Measurements from ENCODE around the gene ACVRL1. TPM values are rescaled to one million over a fixed set of nuclear protein-coding genes. Genes with fewer than 3 reads are reported as not detected.
A peak's percentile ranks its signal among the peaks of the same experiment; 100 is the strongest.

Gene ACVRL1
- total RNA-seq, 2 donors from 2014 or later, result not detected

- peaks cover 3% of the 10 kb centered on the region for H3K36me3 Mint-ChIP-seq (ENCODE audit: low read depth)
- ATAC-seq, result no peak
Measured at GRCh38 chr12:51938726-51939125, 31.4 kb downstream of the ACVRL1 start.

GRCh38 chr12:51941011-51941581 is 33.8 kb downstream of the ACVRL1 start:
- H3K36me3 Mint-ChIP-seq (ENCODE audit: low read depth), result peaks cover 3% of the 10 kb centered on the region
- no peak overlapping the region for H3K27ac Mint-ChIP-seq
- ATAC-seq (no peak), DNase-seq (no peak)
- peaks cover 2% of the 10 kb centered on the region for H3K4me1 Mint-ChIP-seq
- H3K4me3 Mint-ChIP-seq, result no peak overlapping the region
- peaks cover 12% of the 10 kb centered on the region for H3K27me3 Mint-ChIP-seq
- no peaks in the 10 kb centered on the region for H3K9me3 ChIP-seq (ENCODE audit: control insufficient read depth, low read length, poor library complexity, severe bottlenecking)

More at GRCh38 chr12:51938726-51939125, 31.4 kb downstream of the ACVRL1 start:
- Mint-ChIP-seq H3K27ac (no peak overlapping the region), H3K4me3 (no peak overlapping the region), H3K27me3 (peaks cover 26% of the 10 kb centered on the region), H3K4me1 (peaks cover 2% of the 10 kb centered on the region)
- no peaks in the 10 kb centered on the region for H3K9me3 ChIP-seq (ENCODE audit: control insufficient read depth, low read length, poor library complexity, severe bottlenecking)
- DNase-seq, result no peak

GRCh38 chr12:51941604-51942003 is 34.3 kb downstream of the ACVRL1 start:
- H3K27ac Mint-ChIP-seq, result no peak overlapping the region
- peaks cover 12% of the 10 kb centered on the region for H3K27me3 Mint-ChIP-seq
- ATAC-seq, result no peak
- no peak overlapping the region for H3K4me3 Mint-ChIP-seq
- H3K36me3 Mint-ChIP-seq (ENCODE audit: low read depth), result peaks cover 3% of the 10 kb centered on the region
- peaks cover 2% of the 10 kb centered on the region for H3K4me1 Mint-ChIP-seq
- no peak for DNase-seq
- H3K9me3 ChIP-seq (ENCODE audit: control insufficient read depth, low read length, poor library complexity, severe bottlenecking), result no peaks in the 10 kb centered on the region

DNA sequence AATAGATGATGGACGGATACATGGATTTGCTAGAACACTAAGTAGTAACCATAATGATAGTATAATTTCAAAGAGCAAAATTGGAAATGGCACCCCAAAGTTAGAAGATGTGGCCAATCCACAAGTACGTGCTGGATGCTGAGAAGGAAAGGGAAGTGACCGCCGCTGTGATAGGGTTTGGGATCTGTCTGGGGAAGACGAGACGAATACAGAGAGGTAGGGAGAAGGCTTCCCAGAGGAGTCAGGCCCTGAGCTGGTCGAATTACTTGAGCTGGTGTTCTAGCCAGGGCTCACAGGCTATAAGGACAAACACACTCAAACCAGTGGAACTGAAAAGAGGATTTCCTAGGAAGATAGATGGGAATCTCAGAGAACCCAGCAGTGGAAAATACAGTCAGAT is 34.8 kb downstream of the ACVRL1 start:
- peaks cover 3% of the 10 kb centered on the region for H3K36me3 Mint-ChIP-seq (ENCODE audit: low read depth)
- no peaks in the 10 kb centered on the region for H3K9me3 ChIP-seq (ENCODE audit: control insufficient read depth, low read length, poor library complexity, severe bottlenecking)
- no peak for DNase-seq
- no peak for ATAC-seq
- H3K4me3 Mint-ChIP-seq, result no peak overlapping the region
- H3K27ac Mint-ChIP-seq, result no peak overlapping the region
- peaks cover 2% of the 10 kb centered on the region for H3K4me1 Mint-ChIP-seq
- H3K27me3 Mint-ChIP-seq, result peaks cover 12% of the 10 kb centered on the region

GRCh38 chr12:51942501-51943000 is 35.2 kb downstream of the ACVRL1 start:
- Mint-ChIP-seq H3K36me3 (ENCODE audit: low read depth) (peaks cover 5% of the 10 kb centered on the region), H3K4me3 (no peak overlapping the region), H3K27me3 (peaks cover 17% of the 10 kb centered on the region), H3K4me1 (peaks cover 2% of the 10 kb centered on the region), H3K27ac (no peak overlapping the region)
- no peaks in the 10 kb centered on the region for H3K9me3 ChIP-seq (ENCODE audit: control insufficient read depth, low read length, poor library complexity, severe bottlenecking)
- ATAC-seq (no peak), DNase-seq (no peak)

DNA sequence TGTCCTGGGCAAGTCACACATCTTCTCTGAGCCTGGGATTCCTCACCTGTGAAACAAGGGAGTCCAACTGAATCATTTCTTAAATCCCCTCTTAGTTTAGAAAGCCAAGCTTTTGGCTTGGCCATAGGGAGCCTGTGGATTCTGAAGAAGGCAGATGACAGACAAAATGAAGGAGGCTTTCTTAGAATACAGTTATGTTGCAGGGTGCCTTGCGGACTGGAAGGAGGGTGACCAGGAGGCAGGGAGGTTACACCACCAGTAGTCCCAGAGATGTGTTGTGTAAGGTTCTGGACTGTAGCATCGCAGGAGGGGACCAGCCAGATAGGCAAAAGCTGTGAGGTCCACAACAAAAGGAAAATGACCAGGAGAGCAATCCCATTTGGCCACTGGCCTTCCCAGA is 36.0 kb downstream of the ACVRL1 start:
- H3K4me1 Mint-ChIP-seq, result peaks cover 2% of the 10 kb centered on the region
- DNase-seq (no peak), ATAC-seq (no peak)
- H3K27me3 Mint-ChIP-seq, result peaks cover 18% of the 10 kb centered on the region
- H3K36me3 Mint-ChIP-seq (ENCODE audit: low read depth), result peaks cover 5% of the 10 kb centered on the region
- no peak overlapping the region for H3K27ac Mint-ChIP-seq
- H3K9me3 ChIP-seq (ENCODE audit: control insufficient read depth, low read length, poor library complexity, severe bottlenecking), result no peaks in the 10 kb centered on the region
- H3K4me3 Mint-ChIP-seq, result no peak overlapping the region

DNA sequence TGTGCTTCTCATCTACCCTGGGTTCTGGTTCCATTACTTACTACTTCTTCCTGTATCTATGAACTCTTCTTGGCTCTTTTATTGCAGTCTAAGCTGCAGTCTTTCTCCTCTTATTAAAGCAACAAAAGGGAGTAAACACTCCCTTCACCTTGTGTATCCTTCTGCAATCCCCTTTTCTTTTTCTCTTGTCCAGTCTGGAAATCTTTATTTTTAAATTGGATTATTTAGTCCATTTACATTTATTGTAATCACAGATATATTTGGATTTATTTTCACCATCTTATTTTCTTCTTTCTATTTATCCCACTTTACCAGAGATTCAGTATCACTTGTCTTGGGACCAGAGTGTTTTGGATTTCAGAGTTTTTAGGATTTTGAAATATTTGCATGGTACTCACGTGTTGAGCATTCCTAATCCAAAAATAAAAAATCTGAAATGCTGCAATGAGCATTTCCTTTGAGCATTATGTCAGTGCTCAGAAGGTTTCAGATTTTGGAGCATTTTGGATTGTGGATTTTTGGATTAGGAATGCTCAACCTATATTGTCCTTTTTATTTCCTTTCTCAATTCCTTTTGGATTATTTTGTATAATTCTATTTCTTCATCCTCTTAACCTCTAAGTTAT is 37.4 kb downstream of the ACVRL1 start:
- Mint-ChIP-seq H3K4me3 (no peak overlapping the region), H3K27me3 (peaks cover 22% of the 10 kb centered on the region), H3K36me3 (ENCODE audit: low read depth) (peaks cover 5% of the 10 kb centered on the region), H3K27ac (no peak overlapping the region), H3K4me1 (peaks cover 2% of the 10 kb centered on the region)
- DNase-seq (no peak), ATAC-seq (no peak)
- no peaks in the 10 kb centered on the region for H3K9me3 ChIP-seq (ENCODE audit: control insufficient read depth, low read length, poor library complexity, severe bottlenecking)

GRCh38 chr12:51947246-51947996 is 40.1 kb downstream of the ACVRL1 start:
- H3K27ac Mint-ChIP-seq, result no peak overlapping the region
- no peak for DNase-seq
- no peaks in the 10 kb centered on the region for H3K9me3 ChIP-seq (ENCODE audit: control insufficient read depth, low read length, poor library complexity, severe bottlenecking)
- ATAC-seq, result no peak
- peaks cover 2% of the 10 kb centered on the region for H3K36me3 Mint-ChIP-seq (ENCODE audit: low read depth)
- H3K4me3 Mint-ChIP-seq, result no peak overlapping the region
- peaks cover 13% of the 10 kb centered on the region for H3K27me3 Mint-ChIP-seq
- peaks cover 5% of the 10 kb centered on the region for H3K4me1 Mint-ChIP-seq

GRCh38 chr12:51948066-51948465 is 40.8 kb downstream of the ACVRL1 start:
- ATAC-seq (no peak), DNase-seq (no peak)
- Mint-ChIP-seq H3K4me3 (no peak overlapping the region), H3K27ac (no peak overlapping the region), H3K36me3 (ENCODE audit: low read depth) (peaks cover 2% of the 10 kb centered on the region), H3K27me3 (peaks cover 13% of the 10 kb centered on the region), H3K4me1 (peaks cover 10% of the 10 kb centered on the region)
- no peaks in the 10 kb centered on the region for H3K9me3 ChIP-seq (ENCODE audit: control insufficient read depth, low read length, poor library complexity, severe bottlenecking)

- H3K27me3 Mint-ChIP-seq, result peaks cover 13% of the 10 kb centered on the region
- peaks cover 24% of the 10 kb centered on the region for H3K4me1 Mint-ChIP-seq
- no peak for ATAC-seq
- no peak for DNase-seq
- H3K27ac Mint-ChIP-seq, result peak overlapping the region; percentile 11
- H3K9me3 ChIP-seq (ENCODE audit: control insufficient read depth, low read length, poor library complexity, severe bottlenecking), result no peaks in the 10 kb centered on the region
- H3K4me3 Mint-ChIP-seq, result peak overlapping the region; percentile 58
- peaks cover 2% of the 10 kb centered on the region for H3K36me3 Mint-ChIP-seq (ENCODE audit: low read depth)
Measured at GRCh38 chr12:51949342-51950030, 42.2 kb downstream of the ACVRL1 start.

- Mint-ChIP-seq H3K36me3 (ENCODE audit: low read depth) (peaks cover 2% of the 10 kb centered on the region), H3K4me1 (peaks cover 28% of the 10 kb centered on the region), H3K27me3 (peaks cover 13% of the 10 kb centered on the region), H3K27ac (peak overlapping the region; percentile 90), H3K4me3 (peak overlapping the region; percentile 98)
- DNase-seq (no peak), ATAC-seq (peak; percentile 34)
- no peaks in the 10 kb centered on the region for H3K9me3 ChIP-seq (ENCODE audit: control insufficient read depth, low read length, poor library complexity, severe bottlenecking)
Measured at GRCh38 chr12:51950682-51951198, 43.4 kb downstream of the ACVRL1 start.

DNA sequence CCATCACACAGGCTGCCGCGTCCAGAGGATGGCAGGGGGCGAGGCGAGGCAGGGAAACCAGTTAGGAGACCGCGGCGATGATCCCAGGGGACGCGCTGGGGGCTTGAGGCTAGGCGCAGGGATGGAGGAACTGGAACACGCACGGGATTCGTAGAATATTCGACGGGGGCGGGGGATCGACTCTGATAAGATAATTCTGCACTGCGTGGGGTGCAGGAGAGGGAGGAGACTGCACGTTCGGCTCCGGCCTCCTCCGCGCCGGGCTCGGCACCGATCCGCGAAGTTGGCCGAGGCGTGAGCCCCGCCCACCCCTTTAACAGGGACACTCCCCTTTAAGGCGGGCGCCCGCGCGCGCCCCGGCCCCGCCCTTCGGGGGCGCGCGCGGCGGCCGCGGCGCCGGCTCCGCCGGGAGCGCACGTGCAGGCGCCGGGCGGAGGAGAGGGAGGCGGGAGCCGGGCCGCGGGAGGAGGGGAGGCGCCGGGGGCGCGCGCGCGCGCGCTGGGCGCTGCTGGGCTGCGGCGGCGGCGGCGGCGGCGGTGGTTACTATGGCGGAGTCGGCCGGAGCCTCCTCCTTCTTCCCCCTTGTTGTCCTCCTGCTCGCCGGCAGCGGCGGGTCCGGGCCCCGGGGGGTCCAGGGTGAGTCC is 44.0 kb downstream of the ACVRL1 start, which contains the start of gene ACVR1B:
TSS of gene ACVR1B (plus strand) at position 501 of the 644 bp plus-strand sequence. CDS start at position 546, 45 bp downstream.
- Mint-ChIP-seq H3K4me3 (peak within 1 kb of the TSS; percentile 98), H3K27ac (peak within 1 kb of the TSS; percentile 90), H3K27me3 (peaks cover 13% of the 10 kb centered on the region), H3K4me1 (peaks cover 31% of the 10 kb centered on the region), H3K36me3 (ENCODE audit: low read depth) (peaks cover 2% of the 10 kb centered on the region)
- DNase-seq (peak; percentile 82 to 89 (median 88)), ATAC-seq (peak; percentile 97)
- no peaks in the 10 kb centered on the region for H3K9me3 ChIP-seq (ENCODE audit: control insufficient read depth, low read length, poor library complexity, severe bottlenecking)

Data from T-helper 17 cell (primary cell).